Stimulated activated CD8-positive, alpha-beta memory T cell treated with anti-CD3 and anti-CD28 coated beads, Interleukin-4, amount 100 ng/mL, for 4 hours (primary cell): ENCODE data around the gene CYB561A3.

ENCODE experiments used
- DNase-seq, 2 donors: peaks; one replicate each; pipeline ENCODE4 v3.0.0-alpha.2; 2020; ENCODE audit warnings: low read depth in 2 of 2, low spot score in 1 of 2

CYB561A3 gene

DNA sequence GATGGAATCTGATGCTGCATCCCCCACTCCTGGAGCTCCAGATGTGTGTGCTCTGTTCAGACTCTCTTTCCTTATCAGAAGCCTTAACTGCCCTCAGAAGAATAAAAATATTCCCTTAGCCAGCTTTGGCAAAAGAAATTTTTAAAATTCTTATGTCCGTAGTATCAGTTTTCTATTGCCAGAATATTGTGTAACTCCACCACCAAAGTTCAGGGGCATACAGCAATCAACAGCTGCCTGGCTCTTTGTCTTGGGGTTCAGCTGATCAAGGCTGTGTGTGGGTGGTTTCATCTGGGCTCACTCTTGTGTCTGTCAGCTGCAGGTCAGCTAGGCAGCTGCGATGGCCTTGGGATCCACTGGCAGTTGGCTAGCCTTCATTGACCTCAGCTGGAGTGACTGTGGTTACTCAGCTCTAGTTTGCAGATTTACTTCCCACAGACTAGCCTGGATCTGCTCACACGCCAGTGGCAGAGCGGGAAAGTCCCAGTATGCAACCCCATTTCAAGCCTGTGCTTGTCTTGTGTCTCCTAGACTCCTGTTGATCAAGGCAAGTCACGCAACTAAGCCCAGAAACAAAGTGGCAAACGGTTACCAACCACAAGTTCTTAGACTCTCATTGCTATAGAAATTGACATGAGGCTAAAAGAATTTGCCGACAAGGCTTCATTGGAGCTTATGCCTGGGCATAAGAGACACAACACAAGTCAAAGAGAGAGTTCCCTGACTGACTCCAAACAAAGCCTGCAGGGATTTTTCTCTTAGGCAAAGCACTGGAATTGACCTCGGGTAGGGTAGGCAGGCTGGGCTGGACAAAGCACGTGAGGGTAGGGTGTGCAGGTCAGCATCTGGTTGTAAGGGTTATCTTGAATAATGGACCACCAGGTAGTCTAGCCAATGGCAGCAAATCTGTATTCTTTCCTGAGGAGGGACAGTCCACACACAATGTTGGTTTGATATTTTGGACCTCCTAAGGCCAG lies 8.0 kb upstream of the CYB561A3 start:
- no peak for DNase-seq

DNA sequence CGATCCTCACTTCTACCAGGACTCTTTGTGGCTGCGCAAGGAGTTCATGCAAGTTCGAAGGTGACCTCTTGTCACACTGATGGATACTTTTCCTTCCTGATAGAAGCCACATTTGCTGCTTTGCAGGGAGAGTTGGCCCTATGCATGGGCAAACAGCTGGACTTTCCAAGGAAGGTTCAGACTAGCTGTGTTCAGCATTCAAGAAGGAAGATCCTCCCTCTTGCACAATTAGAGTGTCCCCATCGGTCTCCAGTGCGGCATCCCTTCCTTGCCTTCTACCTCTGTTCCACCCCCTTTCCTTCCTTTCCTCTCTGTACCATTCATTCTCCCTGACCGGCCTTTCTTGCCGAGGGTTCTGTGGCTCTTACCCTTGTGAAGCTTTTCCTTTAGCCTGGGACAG lies 7.0 kb upstream of the CYB561A3 start:
- no peak for DNase-seq

DNA sequence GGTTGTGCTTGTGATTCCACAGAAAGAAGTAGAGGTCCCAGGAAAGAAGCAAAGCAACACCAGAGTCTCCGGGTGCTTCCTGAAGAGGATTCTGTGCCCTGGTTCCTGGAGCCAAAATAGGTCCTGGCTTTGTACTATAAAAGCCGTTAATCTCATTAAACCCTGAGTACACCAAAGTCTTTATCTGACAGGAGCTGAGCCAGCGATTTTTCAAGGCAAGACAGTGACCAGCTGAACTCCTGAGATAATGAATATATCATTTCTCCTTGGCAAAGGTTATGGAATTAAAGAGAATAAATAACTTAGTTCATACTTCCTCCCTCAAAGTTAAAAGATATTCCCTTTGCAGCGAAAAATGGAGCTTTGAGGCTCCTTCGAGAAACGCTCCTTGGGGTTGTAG lies 5.7 kb upstream of the CYB561A3 start:
- no peak for DNase-seq

DNA sequence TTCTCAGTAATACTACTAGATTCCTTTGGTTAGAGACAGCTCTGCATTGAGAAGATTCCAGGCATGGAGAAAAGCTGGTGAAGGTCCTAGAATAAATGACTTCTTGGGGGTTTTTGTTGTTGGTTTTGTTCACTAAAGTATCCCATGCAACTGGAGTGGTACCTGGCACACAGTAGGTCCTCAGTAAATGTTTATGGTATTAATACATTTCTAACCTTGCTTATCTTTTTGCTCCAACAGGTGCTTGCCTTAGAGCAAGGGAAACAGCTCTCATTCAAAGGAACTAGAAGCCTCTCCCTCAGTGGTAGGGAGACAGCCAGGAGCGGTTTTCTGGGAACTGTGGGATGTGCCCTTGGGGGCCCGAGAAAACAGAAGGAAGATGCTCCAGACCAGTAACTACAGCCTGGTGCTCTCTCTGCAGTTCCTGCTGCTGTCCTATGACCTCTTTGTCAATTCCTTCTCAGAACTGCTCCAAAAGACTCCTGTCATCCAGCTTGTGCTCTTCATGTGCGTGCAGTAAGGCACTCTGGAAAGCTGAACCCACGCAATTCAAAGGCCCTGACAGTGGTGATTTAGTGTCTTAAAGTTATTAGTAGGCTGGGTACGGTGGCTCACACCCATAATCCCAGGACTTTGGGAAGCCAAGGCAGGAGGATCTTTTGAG lies 2.5 kb upstream of the CYB561A3 start:
- no peak for DNase-seq

DNA sequence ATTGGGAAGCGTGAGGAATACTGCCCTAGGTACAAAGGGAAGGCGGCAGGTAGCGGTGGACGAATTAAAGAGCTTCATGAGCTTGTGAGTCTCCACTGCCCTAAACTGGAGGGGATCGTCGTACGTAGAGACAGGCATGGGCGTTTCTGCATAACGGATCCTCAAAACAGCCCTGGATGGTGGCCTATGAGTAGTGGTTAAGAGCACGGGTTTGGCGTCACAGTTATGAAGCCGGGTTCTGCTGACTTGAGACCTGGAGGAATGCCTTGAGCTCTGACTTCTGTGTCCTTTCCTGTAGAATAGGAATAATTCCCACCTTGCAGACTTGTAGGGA lies 827 bp upstream of the CYB561A3 start:
- DNase-seq: no peak

DNA sequence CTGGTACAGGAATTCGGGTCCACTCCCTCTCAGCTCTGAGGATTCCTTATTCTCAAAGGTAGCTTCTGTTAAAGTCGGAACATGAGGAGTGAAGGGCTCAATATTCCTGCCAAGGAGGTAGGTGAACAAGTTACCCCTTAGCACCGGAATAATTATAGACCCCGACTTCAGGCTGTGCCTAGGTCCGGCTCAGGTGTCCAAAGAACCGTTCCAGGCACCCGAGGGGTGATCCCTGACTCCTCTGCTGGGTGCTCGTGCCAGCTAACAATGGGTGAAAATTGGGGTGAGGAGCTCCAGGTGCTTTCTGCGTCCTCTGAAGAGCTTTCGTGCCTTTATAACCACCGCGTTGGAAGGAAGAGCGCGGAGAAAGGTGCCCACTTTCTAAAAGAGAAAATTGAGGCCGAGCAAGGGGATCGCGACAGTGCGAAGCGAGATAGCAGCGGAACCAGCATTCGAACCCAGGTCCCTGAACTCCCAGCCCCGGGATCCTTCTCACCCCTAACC lies 393 bp downstream of the CYB561A3 start:
- DNase-seq: no peak

DNA sequence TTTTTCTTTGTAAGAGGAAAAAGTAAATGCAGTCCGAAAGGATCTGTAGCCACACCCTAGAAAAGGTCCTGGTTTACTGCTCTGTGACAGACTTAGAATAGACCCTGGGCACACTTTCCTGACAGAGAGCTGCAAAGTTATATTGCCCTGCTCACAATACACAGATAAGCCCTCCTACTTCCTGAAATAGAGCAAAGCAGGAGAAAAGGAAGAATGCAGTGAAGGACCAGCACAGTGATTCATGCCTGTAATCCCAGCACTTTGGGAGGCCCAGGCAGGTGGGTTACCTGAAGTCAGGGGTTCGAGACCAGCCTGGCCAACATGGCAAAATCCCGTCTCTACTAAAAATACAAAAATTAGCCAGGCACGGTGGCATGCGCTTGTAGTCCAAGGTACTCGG lies 2.2 kb downstream of the CYB561A3 start:
- no peak for DNase-seq

DNA sequence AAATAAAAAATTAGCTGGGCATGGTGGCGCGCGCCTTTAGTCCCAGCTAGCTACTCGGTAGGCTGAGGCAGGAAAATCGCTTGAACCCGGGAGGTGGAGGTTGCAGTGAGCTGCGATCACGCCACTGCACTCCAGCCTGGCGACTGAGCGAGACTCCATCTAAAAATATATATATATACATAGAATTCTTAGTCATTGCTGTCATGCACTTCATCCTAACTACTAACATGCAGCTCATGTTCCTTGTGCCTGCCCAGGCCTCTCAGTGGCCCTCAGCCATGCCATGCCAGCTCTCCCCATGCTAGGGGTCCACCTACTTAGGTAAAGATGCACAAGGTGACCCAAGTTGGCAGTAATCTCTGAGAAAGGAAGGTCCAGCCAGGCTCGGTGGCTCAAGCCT lies 3.1 kb downstream of the CYB561A3 start:
- DNase-seq: no peak

DNA sequence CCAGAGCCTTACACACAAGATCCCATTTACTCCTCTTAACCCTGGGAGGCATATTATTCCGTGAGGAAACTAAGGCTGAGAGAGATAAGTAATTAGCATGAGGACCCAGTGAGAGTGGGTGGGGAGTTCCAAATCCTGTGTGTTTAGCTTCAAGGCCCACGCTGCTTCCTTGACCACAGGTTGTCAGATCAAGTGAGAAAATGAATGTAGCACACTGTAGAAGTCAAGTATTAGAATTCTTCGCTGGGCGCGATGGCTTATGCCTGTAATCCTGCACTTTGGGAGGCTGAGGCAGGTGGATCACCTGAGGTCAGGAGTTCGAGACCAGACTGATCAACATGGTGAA lies 3.8 kb downstream of the CYB561A3 start:
- DNase-seq: no peak

DNA sequence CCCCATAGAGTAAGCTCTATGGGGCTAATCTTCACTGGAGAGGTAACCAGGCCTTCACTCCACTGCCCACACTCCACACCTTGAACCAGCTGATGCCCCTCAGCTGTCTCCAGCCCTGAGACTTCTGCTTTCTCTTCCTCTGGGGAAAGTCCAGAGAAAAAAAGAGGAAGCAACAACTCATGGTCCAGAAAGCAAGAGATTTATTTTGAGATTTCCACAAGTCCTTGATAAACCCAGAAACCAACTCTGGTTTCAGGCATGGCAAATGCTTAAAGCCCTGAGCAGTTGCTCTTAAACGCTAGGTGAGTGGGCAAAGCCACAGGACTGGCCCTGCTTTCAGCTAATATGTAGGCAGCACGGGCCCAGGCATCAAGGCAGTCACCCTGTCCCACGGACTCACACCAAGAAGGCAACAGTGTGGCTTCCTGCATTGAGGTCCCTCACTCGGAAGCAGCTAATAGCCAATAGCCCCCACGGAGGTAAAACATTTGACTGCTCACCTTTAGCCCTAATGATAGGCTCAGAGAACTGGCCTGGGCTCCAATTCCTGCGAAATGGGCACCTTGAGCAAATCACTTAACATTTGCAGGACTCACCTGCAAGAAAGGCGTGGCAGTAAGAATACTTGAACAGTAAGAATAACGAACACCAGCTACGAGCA lies 4.3 kb downstream of the CYB561A3 start:
- DNase-seq: no peak

DNA sequence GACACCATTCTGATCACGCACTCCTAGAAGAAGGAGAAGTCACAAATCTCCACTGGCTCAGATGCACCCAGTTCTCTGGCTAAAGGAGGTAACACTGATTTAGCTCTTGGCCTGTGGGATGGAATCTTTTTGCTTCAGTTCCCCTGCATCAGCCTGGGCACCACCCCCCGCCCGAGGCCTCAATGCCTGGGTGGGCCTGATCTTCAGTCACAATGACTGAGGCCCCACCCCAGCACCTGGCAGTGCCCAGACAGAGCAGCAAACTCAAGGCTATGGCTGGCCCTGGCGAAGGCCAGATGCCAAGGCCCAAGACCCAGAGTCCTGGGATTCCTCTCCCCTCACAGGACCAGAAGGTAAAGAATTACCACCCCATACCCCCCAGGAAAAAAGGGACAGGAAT lies 5.0 kb downstream of the CYB561A3 start:
- no peak for DNase-seq

DNA sequence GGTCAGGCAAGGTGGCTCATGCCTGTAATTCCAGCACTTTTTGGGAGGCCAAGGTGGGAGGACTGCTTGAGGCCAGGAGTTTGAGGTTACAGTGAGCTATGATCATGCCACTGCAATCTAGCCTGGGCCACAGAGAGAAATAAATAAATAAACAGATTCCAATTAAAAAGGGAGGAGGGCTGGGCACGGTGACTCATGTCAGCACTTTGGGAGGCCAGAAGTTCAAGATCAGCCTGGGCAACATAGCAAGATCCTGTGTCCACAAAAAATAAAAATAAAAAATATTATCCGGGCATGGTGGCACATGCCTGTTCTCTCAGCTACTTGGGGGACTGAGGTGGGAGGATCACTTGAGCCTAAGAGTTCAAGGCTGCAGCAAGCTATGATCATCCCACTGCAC lies 7.5 kb downstream of the CYB561A3 start:
- DNase-seq: no peak

DNA sequence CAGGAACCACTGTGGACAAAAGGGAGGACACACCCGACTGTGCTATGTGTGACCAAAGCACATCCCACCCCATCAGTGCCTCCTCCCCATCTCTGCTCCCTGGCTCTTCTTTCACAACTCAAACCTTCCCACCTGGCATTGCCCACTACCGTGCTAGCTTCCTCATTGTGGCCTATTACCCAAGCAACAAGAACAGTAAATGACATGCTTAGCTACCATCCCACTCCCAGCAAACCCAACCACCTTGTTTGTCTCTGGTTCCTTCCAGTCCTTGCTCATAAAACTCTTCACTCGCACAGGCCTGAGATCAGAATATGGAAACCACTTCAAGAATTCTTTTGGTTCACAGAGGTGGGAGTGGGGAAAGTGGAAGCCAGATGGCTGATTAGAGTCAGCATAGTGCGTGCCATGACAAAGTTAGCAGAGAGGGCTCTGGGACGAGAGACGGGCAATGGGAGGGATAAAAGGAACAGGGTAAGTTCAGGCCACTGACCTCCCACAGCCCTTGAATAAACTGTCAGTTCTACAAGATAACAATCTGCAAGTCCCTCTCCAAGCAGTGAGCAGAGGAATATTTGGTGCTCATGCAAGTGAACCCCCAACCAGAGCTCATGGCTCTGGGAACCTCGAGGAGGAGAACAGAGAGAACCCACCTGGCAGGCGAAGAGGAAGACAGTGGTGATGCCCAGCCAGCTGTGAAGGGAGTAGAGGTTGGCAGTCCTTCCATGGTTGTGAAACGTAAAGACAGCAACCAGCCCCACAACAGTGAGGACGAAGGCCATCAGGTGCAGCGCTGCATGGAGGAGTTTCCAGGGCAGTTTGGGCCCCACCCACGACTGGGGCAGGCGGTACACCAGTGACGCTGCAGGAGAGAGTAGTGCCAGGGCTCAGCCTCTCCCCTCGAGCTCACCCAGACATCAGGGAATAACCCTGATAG lies 8.3 kb downstream of the CYB561A3 start:
- DNase-seq: no peak

DNA sequence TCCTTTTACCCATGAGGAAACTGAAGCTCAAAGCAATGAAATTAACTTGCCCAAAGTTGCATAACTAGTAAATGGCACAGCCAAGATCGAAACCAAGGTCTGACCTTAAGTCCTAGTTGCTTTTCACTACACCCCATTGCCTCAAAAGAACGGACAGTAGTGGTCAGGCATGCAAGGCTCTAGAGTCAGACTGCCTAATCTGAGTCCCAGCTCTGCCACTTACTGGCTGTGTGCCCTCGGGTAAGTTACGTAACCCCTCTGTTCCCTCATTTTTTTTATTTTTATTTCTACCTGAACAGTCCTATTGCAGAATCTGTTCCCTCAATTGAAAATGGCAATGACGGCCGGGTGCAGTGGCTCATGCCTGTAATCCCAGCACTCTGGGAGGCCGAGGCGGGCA lies 9.6 kb downstream of the CYB561A3 start:
- DNase-seq: no peak

DNA sequence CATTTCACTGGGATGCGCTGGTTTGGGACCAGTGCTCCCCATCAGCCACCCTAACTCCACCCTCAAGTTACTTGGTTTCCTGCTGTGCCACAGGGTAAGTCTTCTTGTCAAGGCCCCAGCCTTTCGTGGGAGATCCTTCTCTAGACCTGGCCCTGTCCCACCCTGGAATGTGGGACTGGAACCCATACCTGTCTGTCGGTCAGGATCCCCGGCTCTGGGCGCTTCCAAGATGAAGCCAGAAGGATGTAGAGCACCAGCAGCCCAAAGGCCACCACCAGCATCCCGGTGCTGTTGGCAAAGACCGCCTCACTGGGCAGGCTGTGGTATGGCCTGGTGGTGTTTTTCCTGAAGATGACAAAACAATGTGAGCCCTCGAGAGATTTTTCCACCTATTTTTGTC lies 10.9 kb downstream of the CYB561A3 start:
- no peak for DNase-seq

DNA sequence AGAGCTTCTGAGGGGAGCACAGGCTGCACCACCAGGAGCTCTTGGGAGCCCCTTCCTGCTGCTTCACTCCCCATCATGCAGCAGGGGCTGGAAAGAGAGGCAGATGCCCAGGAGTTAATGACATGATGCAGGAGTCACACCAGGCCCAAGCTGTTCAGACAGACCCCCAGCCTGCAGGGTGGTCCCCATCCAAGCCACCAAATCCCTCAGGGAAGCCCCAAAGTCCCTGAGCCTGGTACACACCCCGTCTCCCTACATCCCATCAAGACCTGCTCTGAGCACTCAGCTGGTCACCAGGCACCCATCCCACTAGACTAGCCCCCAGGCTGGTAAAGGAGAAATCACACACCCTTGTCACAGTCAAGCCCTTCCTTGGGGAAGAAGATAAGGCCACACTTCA lies 11.3 kb downstream of the CYB561A3 start:
- DNase-seq: no peak

DNA sequence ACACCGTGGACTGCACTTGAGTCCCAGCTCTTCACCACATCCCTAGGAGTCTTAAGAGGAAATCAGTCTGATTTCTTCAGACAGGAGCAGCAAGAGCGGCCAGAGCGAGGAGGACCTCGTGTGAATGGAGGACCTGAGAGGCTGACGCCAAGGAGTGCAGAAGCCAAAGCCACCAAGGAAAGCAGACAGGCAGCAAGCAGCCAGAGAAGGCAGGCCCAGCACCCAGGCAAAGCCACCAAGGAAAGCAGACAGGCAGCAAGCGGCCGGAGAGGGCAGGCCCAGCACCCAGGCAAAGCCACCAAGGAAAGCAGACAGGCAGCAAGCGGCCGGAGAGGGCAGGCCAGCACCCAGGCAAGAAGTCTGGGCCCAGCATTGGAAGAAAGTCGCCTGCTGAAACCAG lies 11.8 kb downstream of the CYB561A3 start:
- DNase-seq: no peak

DNA sequence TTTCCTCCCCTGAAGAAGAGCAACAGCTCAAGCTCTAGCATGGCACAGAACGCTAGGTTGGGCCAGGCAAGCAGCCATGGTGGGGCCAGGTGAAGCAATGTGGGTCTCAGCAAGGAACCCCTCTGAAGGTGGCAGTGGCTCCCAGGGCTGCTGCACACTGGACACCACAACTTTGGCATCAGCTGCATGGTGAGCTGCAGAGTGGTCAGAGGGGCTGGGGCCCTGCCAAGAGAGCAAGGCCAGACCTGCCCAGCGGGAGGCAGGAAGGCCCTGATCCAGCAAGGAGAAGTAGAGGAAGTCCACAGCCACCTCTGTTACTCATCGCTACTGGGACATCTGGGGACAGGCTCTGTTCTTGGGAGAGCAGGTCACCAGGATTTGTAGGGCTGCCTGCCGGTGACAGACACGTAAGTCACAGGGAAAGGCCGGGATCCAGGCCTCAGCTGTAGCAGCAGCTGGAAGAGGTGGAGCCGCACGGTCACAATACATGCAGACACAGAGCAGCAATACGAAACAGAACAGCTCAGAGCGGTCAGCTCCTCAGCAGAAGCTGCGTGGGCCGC lies 12.4 kb downstream of the CYB561A3 start:
- DNase-seq: no peak

DNA sequence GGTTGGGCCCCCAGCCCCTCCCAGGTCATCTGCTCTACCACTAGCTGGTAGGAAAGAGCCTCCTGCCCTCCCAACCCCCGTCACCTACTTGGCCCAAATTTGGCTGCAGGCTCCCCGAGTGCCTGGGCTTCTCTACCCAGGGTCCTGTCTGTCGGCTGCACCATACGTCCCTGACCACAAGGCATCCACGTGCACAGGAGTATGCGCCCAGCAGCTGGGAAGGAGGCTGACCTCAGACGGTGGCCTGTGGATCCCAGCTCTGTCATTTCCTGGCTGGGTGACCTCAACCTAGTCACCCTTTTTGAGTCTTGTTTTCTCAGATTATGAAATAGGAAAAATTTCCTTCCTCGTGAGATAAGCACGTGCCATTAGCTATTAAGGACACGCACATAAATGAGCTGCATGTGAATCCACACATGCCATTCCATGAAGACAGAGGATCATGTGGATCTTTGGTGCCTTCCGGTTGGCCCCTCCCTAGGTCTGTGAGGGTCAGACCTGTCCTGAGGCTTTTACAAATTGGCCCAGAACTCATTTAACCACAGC lies 13.7 kb downstream of the CYB561A3 start:
- DNase-seq: no peak
